EH (cell line): ENCODE results near the gene TRIM10.
A peak's percentile ranks its signal among the peaks of the same experiment; 100 is the strongest.
"Not testable (repeated sequence)": the region's sequence is repeated elsewhere in the genome, so short reads cannot be mapped to it uniquely, and the experiment has no call there.

Experiments
- DNase-seq: peaks from one replicate; pipeline ENCODE4 v3.0.0-alpha.2; 2015; ENCODE audit warnings: low read depth

The TRIM10 gene

GRCh38 chr6:30154061-30154460, 7.0 kb downstream of the TRIM10 start:
- DNase-seq, result no peak

GRCh38 chr6:30152910-30153610, 8.0 kb downstream of the TRIM10 start:
- no peak for DNase-seq

- DNase-seq, result no peak
These were observed 8.9 kb downstream of the TRIM10 start for GRCh38 chr6:30152016-30152673.

DNA sequence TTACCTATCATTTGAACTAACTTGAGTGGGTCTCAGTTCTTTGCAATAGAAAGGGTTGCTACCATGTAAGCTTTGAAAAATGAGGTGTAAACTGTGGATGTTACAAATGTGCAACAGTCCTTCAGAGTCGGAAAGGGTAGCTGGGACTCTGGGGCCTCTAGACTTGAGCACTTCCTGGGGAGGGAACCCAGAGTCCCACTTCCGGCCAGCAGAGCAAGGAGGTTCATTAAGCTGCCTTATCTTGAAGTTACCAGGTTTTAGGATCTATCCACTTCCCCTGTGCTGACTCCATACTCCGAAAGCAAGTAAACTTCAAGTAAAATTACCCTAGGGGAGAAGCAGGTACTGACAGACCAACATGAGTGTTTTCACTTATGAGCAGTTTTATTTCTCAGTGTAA, 9.4 kb downstream of the TRIM10 start:
- DNase-seq, result no peak

GRCh38 chr6:30150671-30151395, 10.2 kb downstream of the TRIM10 start:
- no peak for DNase-seq

DNA sequence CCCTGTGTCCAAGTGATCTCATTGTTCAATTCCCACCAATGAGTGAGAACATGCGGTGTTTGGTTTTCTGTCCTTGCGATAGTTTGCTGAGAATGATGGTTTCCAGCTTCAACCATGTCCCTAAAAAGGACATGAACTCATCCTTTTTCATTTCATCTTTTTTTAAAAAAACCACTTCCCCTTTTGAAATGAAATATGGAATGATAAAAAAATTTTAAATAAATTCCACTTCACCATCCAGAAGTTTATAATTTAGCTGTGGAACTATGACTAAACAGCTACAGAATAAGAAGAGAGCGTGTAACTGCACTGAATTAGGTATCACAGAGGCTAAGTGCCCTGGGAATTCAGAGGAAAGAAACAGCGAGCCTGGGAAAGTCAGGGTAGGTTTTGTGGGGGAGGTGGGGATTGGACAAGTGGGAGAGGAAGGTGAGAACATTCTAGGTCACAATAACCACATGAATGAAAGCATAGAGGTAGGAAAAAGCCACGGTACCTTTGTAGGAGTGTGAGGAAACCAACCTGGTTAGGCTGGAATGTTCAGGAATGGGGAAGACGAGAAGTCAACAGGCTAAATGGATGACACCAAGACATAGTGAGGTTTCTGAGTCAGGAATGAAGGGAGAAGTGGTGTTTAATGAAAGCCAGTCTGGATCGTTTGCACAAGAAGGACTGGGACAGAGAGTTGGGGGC, 11.0 kb downstream of the TRIM10 start:
- DNase-seq, result no peak

GRCh38 chr6:30149234-30149633, 11.8 kb downstream of the TRIM10 start:
- DNase-seq, result no peak

GRCh38 chr6:30147096-30147495, 13.9 kb downstream of the TRIM10 start:
- no peak for DNase-seq

GRCh38 chr6:30145818-30146217, 15.2 kb downstream of the TRIM10 start:
- DNase-seq, result no peak

GRCh38 chr6:30144811-30145210, 16.2 kb downstream of the TRIM10 start:
- no peak for DNase-seq

GRCh38 chr6:30143780-30144179, 17.2 kb downstream of the TRIM10 start:
- no peak for DNase-seq

GRCh38 chr6:30142665-30143064, 18.3 kb downstream of the TRIM10 start:
- no peak for DNase-seq

DNA sequence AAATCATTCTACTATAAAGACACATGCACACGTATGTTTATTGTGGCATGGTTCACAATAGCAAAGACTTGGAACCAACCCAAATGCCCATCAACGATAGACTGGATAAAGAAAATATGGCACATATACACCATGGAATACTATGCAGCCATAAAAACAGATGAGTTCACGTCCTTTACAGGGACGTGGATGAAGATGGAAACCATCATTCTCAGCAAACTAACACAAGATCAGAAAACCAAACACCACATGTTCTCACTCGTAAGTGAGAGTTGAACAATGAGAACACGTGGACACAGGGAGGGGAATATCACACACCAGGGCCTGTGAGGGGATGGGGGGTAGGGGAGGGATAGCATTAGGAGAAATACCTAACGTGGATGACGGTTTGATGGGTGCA, 20.8 kb downstream of the TRIM10 start:
- DNase-seq, result not testable (repeated sequence)

DNA sequence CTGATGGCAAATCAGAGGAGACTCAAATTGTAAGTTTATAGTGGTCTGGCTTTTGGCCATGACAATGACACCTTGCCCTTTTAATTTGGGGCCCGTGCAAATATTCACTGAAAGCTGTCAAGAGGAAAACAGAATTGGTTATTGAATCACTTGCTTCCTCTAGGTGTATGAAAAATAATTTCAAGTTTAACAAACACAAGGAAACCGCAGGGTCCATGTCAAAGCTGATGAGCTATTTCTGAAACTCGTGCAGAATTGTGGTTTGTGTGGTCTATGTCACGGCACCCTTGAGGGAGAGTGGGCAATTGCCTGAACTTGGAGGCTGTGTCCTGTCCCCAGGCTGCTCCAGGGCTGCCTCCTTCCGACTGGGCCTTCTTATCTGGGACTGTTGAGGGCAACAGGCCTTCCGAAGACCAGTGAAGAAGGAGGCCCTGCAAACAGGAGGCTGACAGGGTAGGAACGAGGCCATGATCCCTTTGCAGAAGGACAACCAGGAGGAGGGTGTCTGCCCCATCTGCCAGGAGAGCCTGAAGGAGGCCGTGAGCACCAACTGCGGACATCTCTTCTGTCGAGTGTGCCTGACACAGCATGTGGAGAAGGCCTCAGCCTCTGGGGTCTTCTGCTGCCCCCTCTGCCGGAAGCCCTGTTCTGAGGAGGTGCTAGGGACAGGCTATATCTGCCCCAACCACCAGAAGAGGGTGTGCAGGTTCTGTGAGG, 24.3 kb downstream of the TRIM10 start:
- DNase-seq, result no peak

DNA sequence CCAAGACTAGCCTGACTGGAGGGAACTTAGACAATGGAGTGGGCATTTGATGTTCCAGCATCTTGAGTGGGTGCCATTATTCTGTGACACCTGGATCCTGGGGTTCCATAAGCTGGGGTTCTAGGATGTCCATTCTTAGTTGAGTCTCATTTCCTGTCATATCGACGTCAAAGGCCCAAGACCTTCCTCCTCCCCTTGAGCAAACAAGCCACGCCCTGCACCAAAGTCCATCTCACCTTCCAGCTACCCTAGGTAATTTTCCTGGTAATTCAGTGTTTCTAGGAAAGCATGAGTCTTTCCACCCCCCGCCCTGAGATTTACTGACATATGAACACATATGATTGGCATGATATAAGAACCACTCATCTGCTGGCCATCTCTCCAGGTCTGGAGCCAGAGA, 25.3 kb downstream of the TRIM10 start, which contains the start of gene TRIM40:
Gene TRIM40 (plus strand): TSS at position 384 of the 400 bp plus-strand sequence. CDS start 897 bp downstream, outside the sequence.
- no peak for DNase-seq

- no peak for DNase-seq
These were observed 25.9 kb downstream of the TRIM10 start for GRCh38 chr6:30135147-30135546.

DNA sequence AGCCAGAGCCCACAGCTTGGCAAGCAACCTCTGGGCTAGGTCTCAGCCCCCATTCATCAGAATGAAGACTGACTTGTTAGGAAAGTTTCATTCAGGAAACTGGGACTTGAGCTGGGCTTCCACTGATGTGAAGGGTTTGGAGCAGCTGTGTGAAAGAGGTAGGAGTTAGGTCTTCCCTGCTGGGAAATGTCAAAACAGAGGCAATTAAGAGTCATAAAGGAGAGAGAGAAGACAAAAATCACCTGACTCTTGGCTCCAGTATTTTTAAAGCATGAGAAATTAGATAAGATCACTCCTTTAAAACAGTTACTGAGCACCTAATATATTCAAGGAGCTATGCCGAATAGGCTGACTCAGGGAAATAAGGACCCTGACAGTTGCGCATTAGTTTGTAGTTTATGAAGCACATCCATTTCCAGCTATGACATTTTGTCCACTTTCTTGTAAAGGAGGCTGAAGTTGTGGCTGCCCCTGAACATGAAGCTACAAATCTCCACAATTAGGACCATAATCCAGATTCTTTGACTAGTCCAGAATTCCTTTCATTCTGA, 29.0 kb downstream of the TRIM10 start:
- no peak for DNase-seq

DNA sequence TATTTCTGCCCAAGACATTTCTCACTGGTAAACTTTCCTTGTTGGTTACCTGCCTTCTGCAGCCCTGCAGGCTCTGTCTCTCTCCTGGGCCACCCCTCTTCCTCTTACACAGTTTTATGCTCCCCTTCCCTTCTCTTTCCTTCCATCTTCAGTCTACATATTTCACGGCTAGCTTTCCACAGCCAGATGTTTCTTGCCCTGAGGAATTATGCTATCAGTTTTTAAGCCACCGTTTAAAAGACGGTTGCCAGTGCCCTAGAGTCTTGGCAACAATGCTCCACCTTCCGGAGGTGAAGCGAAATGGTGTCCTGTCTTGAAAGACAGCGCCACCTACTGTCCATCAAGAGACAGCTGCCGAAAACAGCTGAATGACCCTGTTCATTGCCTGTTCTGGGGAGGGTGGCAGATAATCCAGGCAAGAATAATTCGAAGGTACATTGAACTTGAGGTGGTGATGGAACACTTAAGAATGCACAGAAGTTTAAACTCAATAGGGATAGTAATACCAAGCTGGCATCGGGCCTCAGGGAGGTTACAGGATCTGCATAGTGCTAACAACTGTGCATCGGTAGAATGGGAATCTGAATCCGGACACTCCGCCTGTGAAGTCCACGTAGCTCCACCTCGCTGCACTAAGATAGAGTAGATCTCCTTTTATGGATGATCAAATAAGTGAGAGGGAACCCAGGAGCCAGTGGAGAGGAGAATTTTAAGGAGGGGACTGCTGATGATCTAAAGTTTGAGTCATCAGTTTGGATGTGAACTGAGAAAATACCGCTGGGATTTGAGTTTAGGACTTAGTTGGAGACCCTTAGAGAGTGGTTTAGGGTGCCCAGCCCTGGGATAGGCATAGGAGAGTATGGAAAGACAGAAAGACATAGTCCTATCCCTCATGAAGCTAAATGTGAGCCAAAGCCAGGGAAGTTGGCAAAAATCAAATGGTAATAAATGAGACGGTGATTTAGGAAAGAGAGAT, 29.8 kb downstream of the TRIM10 start:
- DNase-seq, result peak; percentile 85

DNA sequence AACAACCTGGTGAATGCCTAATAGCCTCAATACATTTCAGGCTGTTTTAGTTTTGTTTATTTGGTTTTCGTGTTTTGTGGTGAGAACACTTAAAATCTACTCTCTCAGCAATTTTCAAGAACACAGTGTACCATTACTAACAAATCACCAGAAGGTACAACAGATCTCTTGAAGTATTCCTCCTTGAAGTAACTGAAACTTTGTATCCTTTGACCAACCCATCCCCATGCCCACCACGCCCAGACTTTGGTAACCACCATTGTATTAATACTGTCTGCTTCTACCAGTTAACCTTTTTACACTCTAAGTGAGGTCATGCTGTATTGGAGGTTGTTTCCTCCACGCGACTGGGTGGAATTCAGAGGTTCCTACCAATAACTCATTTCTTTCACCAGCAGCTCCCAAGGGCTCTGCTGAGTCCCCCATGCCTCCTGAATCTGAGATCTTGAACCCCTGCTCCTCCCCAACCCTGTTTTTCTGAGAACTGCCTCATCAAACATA, 30.8 kb downstream of the TRIM10 start:
- no peak for DNase-seq
